GM21390 (cell line): Measurements from ENCODE around the gene CREB5.

Experiments used
- ATAC-seq: cut with Tn5 transposase; IDR thresholded peaks from one replicate; pipeline ENCODE4 v1.9.1; 2021; ENCODE audit not compliant: unreplicated experiment

The CREB5 gene

DNA sequence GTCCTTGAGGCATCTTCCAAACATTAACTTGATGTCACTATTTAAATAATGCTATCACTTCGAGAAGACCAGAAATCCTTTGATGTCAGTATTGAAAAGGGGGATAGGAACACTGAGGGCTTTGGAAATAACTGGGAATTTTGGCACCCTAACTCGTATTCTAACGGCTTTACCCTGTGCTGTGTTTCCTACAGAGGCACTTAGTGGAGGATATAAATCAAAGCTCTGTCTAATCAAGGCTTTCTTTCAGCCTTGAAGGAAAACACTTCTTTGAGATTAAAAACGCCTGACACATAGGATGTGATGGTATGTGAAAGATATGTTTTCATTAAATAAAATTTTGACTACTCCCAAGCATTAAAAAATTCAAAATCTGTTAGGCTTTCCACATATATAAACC lies 62.3 kb downstream of the CREB5 start:
- no peak for ATAC-seq

- no peak for ATAC-seq
These were observed 64.7 kb downstream of the CREB5 start for GRCh38 chr7:28477041-28477442.

DNA sequence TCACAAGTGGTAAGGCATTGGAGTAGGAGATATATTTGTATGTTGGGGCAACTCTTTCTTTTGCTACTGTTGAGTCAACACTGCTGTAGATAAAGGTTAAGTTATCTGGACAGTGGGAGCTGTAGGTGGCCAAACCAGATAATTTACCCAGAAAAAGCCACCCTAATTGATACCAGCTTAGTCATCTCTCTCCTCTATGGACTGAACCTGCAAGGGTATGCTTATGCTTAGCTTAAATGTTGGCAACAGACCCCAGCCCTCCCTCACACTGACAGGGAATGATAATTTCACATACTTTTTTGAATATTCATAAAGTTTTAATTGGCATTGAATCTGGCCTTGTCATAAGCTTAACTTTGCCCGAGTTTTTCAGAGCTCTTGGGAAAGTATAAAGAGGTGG lies 66.3 kb downstream of the CREB5 start:
- no peak for ATAC-seq

- peak; percentile 78 for ATAC-seq
These were observed 67.2 kb downstream of the CREB5 start for GRCh38 chr7:28479507-28479947.

- ATAC-seq = no peak
These were observed 68.3 kb downstream of the CREB5 start for GRCh38 chr7:28480595-28480994.

DNA sequence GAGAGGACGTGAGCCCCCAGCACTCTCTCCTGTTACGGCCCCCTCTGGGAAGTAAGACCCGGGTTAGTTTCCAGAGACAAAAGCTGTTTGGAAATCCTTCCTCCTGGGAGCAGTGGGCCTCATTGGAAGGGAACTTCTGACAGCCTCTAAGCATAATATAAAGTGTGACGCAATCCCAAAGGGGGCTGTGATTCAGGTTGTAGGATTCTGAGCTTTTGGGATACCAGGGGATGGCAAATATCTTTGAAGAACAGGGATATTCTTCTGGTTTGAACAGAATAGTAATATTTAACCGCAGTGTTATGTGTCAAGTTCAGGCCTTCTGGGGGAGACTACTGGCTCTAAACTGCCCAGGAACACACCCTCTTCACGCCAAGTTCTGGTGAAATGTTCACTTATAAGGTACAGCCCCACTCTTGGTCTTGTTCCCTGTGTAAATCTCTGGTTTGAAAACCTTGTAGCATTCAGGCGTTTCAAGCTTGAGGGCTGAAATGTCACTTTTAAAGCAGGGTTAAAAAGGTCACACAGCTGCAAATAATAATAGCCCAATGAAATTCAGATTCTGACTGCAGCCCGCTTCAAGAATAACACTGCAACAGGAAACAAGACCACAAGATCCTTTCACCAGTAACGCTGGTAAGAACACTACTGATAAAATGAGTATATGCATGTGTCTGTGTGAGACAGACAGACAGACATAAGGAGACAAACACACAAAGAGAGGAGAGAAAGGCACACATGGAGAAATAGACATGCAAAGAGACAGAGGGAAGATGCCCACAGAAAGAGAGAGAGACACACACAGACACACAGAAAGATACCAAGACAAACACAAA lies 69.0 kb downstream of the CREB5 start:
- ATAC-seq = peak; percentile 74

GRCh38 chr7:28483112-28483511 lies 70.8 kb downstream of the CREB5 start:
- no peak for ATAC-seq

DNA sequence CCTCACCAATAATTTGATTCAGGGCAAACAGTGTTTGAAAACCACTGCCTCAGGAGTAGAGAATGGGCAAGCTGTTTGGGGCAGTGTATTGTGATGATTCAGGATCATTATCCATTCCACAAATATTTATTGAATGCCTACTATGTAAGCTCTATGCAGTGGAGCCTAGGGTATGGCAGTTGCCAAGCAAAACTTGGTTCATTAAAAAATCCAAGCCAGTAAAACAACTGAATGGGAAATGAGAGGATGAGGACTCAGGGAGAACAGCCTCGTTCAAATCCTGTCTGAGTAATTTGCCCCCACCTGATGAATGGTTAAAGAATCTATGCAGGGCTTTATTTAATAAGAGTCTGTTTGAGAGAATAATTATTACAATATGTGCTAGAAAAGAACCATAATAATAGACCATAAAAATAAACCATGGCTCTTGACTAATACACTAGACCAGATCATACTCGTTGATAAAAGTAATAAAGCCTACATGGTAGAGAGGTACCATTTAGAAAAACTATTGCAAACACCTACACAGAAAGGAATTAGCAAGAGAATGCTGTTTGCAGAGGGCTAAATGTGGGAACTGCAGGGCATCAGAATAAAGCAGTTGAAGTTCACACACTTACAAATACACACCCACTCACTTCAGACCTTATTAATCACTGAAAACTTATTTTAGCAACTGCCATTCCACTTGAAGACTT lies 71.7 kb downstream of the CREB5 start:
- ATAC-seq = no peak

DNA sequence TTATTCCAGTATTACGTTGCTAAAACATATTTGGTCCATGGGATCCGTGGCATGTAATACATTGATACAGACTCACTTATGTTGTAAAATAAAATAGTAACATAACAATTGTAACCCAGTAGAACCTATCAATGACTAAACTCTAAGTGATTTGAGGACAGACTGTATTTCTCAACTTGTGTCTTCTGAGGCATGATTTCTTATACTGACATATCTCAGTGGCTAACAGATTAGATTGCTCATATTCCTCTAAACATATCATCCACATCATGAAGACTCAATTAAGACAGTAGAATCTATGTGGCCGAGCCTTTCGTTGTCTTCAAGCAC lies 72.3 kb downstream of the CREB5 start:
- no peak for ATAC-seq

DNA sequence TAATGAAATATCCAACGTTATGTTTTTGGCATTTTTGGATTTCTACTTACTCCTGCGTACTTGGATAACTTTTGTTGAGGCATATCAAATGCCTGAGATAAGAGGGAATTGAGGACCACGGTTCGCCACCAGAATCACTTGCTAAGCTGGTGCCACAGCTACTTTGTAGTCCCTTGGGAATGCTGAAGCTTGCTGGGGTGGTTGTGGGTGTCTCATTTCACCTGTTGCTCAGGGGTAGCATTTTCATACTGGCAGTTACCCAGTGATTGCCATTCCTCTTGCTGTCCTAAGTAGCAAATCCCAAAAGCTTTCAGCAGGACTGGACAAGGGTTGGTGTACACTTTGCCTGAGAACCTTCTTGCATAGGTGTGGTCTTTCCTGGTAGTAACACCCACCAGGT lies 75.2 kb downstream of the CREB5 start:
- no peak for ATAC-seq

- ATAC-seq = no peak
These were observed 75.9 kb downstream of the CREB5 start for GRCh38 chr7:28488061-28488791.

GRCh38 chr7:28490831-28491230 lies 78.5 kb downstream of the CREB5 start:
- ATAC-seq = no peak

- ATAC-seq = no peak
These were observed 81.2 kb downstream of the CREB5 start for GRCh38 chr7:28493477-28493876.

GRCh38 chr7:28497009-28497408 lies 84.7 kb downstream of the CREB5 start:
- no peak for ATAC-seq

DNA sequence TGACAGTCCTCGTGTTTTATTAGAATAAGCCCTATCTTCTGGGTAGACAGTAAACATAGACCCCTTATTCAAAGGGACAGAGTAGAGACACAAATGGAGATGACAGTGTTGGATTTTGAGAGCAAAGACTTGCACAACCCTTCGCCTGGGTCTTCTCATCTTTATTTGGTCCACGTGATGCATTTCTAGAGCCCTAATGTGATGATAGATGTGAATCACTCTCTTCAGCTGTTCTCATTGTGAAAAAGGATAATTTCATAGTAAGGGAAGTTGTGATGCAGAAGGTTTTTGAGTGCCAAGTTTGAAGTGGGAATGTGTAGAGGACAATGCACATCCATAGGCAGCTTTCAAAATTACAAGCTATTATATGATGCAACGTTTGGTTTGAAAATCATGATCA lies 86.3 kb downstream of the CREB5 start:
- no peak for ATAC-seq

DNA sequence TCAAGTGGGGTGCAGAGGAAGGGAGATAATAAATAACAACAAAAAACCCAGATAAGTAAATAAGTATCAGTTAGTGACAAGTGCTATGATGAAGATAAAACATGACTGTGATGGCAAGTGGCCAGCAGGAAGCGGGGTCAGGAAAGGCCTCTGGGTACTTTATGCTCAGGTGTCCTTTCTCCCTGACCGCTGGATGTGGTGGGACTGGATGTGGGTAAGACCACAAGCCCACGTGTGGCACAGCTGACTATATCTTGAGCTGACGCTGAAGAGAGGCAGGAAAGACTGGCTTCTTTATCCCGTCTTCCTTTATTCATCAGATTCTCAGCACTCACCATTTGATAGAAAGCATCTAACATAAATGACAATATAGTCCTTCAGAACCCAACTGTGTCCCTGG lies 87.8 kb downstream of the CREB5 start:
- ATAC-seq = no peak

GRCh38 chr7:28502408-28502807 lies 90.1 kb downstream of the CREB5 start:
- ATAC-seq = no peak

DNA sequence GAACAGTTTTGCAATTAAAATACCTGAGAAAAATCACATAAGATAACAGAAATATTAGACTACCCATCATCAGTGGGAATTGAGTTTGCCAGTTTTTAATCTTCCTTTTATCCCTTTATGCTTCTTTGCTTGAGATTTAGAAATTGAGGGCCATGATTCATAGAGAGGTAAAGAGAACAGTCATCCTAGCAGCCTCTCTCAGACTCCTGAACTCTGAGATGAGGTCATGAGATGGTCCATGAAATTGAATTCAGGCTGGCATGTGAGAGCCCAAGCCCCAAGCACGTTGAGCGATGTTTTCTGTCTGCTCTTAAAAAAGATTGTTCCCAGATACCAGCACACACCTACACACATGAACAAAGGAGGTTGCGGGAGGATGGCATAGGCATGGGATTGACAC lies 91.1 kb downstream of the CREB5 start:
- no peak for ATAC-seq

GRCh38 chr7:28505014-28505413 lies 92.7 kb downstream of the CREB5 start:
- ATAC-seq = no peak

- ATAC-seq = no peak
These were observed 93.5 kb downstream of the CREB5 start for GRCh38 chr7:28505867-28506266.

DNA sequence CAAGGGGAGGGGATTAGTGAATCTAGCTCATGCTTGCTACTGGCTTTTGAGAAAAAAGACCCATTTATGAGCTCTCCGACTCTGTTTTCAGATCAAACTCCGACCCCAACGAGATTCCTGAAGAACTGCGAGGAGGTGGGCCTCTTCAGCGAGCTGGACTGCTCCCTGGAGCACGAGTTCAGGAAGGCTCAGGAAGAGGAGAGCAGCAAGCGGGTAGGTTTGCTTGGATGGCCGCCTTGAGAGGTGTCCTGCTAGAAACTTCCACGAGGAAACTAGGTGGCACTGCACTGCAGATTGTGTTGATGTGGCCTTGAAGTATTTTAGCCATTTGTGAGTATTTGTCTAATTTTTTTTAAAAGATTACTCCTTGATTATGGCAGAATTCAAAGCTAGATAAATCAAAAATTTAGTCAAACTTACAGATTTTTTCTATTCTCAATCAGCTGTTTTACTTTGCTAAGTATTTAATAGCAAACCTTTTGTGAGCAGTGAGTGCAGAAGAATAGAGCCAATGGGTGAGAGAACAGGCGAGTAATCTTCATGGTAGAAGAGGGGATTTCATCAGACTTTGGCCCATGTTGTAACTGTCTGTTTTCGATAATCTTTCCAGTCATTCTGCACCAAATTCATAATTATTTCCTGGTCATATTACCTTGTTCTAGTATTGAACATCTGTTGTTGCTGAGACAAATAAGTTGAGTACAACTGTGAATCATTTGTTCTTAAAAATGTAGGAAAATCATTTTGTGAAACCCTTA lies 95.4 kb downstream of the CREB5 start:
- ATAC-seq = no peak
